EH (cell line): Measurements from ENCODE around the gene FANCI.
A peak's percentile ranks its signal among the peaks of the same experiment; 100 is the strongest.

Experiments used
- DNase-seq: peaks from one replicate; pipeline ENCODE4 v3.0.0-alpha.2; 2015; ENCODE audit warnings: low read depth

FANCI gene

DNA sequence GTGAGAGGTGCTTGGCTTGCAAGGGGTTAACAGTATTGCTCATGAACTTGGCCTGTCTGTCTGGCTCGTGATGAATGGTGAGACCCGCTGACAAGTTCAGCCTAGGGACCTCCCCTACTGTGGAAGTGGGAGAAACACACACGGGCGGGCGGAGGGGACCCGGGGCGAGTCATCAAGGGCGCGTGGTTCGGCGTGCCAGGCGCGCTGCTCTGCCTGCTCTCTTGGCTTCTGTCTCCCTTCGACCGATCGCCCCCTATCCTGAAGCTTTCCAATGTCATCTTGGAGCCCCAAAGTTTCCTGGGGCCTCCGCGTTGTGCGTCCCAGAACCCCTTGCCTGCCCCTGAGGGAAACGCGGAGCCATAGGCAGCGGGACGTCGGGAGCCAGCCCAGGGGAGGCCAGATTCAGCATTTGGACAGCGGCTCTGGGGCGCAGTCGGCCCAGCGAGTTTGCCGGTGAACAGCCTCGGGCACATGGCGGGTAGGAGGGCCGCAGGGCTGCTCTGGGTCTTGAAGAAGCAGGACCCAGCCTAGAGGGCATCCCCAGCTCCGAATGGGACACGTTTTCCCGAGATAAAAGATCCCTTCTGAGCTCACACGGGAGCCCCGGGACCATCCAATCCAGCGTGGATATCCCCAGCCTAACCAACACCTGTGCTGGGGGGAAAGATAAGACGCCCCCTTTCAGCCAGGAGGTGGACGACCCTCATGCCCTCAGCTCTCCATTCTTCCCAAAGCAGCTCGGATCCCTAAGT is 117.8 kb downstream of the FANCI start:
- DNase-seq = peak; percentile 67

- no peak for DNase-seq
Measured at GRCh38 chr15:89362203-89363101, 118.7 kb downstream of the FANCI start.

GRCh38 chr15:89363133-89363532 is 119.4 kb downstream of the FANCI start:
- no peak for DNase-seq

- DNase-seq = no peak
Measured at GRCh38 chr15:89363770-89364169, 120.0 kb downstream of the FANCI start.

DNA sequence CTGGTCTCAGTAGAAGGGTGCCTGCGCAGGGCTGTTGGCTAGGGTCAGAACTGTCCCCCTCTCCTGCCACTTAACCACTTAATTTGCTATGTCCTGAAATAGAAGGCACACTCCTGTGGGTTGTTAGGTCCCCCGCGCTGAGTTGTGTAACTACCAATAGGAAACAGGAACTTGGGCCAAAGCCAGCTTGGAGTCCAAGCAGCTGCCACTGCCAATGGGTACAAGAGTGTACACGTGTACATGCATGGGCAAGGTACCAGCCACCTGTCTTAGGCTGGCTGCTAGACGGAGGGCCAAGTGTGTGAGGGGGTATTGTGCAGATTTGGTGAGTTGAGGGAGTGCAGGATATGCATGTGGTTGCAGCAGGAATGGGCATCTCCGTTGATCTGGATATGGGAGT is 120.6 kb downstream of the FANCI start:
- DNase-seq = no peak

- DNase-seq = no peak
Measured at GRCh38 chr15:89364741-89365450, 121.1 kb downstream of the FANCI start.

DNA sequence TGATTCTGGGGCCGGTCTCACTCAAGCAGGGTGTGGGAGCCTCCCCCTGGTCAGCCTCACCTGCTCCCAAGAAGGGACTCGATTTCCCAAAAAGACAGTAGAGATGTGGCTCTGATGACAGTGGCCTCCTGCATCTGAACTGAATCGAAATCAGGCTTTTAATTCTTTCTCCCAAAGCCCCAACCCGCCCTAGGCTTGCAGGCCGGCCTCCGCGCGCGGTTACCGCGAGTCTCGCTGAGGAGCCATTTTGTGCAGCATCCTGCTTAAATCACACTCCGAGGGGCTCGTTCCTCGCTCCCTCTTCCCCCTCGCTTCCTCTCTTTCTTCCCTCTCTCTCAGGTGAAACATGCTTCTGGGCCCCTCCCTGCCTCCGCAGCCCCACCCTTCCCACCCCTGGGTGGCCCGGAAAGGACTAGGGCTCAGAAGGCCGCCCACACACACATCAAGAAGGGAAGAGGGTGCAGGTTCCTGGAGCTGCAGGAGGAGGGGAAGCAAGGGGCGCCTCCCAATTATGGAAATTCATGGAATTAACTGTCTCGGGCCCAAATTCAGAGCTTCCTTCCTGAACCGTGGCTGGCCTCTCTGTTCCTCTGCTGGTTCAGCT is 121.8 kb downstream of the FANCI start:
- no peak for DNase-seq
